ENCODE results near the gene TRIM10. TPM values are rescaled to one million over a fixed set of nuclear protein-coding genes. Genes with fewer than 3 reads are reported as not detected.

Gene TRIM10
- total RNA-seq, 2 experiments from 2014 or later: 0.19 to 0.25 TPM

- H3K36me3 Mint-ChIP-seq (ENCODE audit: low read depth): no peaks in the 10 kb centered on the region
- no peak for DNase-seq
- H3K4me3 Mint-ChIP-seq: no peak within 1 kb of the TSS
- no peak within 1 kb of the TSS for H3K27ac Mint-ChIP-seq
- H3K4me1 Mint-ChIP-seq (ENCODE audit: low read depth): peaks cover 11% of the 10 kb centered on the region
- CTCF ChIA-PET: interaction anchor here (1.8 to 2.9 kb wide), 2 partner anchors 8 to 18 kb away, joined by 3 to 16 read pairs; no protein-coding TSS in a partner anchor
- H3K27me3 Mint-ChIP-seq (ENCODE audit: low read depth): peaks cover 20% of the 10 kb centered on the region
- intact Hi-C loops (cut with micrococcal nuclease): no loop called here
- H3K9me3 Mint-ChIP-seq: no peaks in the 10 kb centered on the region
Measured at GRCh38 chr6:30113003-30113759, 47.8 kb downstream of the TRIM10 start, which contains the start of gene TRIM31. TRIM31 (minus strand) TSS chr6:30113090; CDS start chr6:30112805, 285 bp downstream.

GRCh38 chr6:30112402-30112994, 48.5 kb downstream of the TRIM10 start:
- peaks cover 25% of the 10 kb centered on the region for H3K27me3 Mint-ChIP-seq (ENCODE audit: low read depth)
- CTCF ChIA-PET: interaction anchor here (0.9 to 2.9 kb wide), 2 partner anchors 12 to 18 kb away, joined by 3 to 16 read pairs; no protein-coding TSS in a partner anchor
- H3K36me3 Mint-ChIP-seq (ENCODE audit: low read depth): no peaks in the 10 kb centered on the region
- no peak for DNase-seq
- peaks cover 11% of the 10 kb centered on the region for H3K4me1 Mint-ChIP-seq (ENCODE audit: low read depth)
- H3K4me3 Mint-ChIP-seq: no peak overlapping the region
- intact Hi-C loops (cut with micrococcal nuclease): no loop called here
- H3K9me3 Mint-ChIP-seq: no peaks in the 10 kb centered on the region
- no peak overlapping the region for H3K27ac Mint-ChIP-seq

GRCh38 chr6:30111266-30111856, 49.6 kb downstream of the TRIM10 start:
- intact Hi-C loops (cut with micrococcal nuclease): no loop called here
- H3K27ac Mint-ChIP-seq: no peak overlapping the region
- no peaks in the 10 kb centered on the region for H3K9me3 Mint-ChIP-seq
- CTCF ChIA-PET: interaction anchor here (0.8 to 0.9 kb wide), 2 partner anchors 13 to 20 kb away, joined by 3 to 4 read pairs; no protein-coding TSS in a partner anchor
- no peak overlapping the region for H3K4me3 Mint-ChIP-seq
- peaks cover 11% of the 10 kb centered on the region for H3K4me1 Mint-ChIP-seq (ENCODE audit: low read depth)
- no peaks in the 10 kb centered on the region for H3K36me3 Mint-ChIP-seq (ENCODE audit: low read depth)
- DNase-seq: no peak
- H3K27me3 Mint-ChIP-seq (ENCODE audit: low read depth): peaks cover 26% of the 10 kb centered on the region

- H3K4me3 Mint-ChIP-seq: no peak overlapping the region
- H3K27me3 Mint-ChIP-seq (ENCODE audit: low read depth): peaks cover 29% of the 10 kb centered on the region
- H3K9me3 Mint-ChIP-seq: no peaks in the 10 kb centered on the region
- CTCF ChIA-PET: interaction anchor here (1.0 to 7.9 kb wide), 5 partner anchors 9 to 87 kb away, joined by 3 to 227 read pairs (median 6); no protein-coding TSS in a partner anchor
- H3K4me1 Mint-ChIP-seq (ENCODE audit: low read depth): peaks cover 31% of the 10 kb centered on the region
- no peak for DNase-seq
- intact Hi-C loops (cut with micrococcal nuclease): no loop called here
- H3K36me3 Mint-ChIP-seq (ENCODE audit: low read depth): no peaks in the 10 kb centered on the region
- H3K27ac Mint-ChIP-seq: no peak overlapping the region
Measured at GRCh38 chr6:30104661-30105060, 56.4 kb downstream of the TRIM10 start.

GRCh38 chr6:30103872-30104179, 57.2 kb downstream of the TRIM10 start:
- Mint-ChIP-seq H3K27ac (no peak overlapping the region), H3K4me1 (ENCODE audit: low read depth) (peaks cover 39% of the 10 kb centered on the region), H3K4me3 (peak overlapping the region; percentile 78), H3K27me3 (ENCODE audit: low read depth) (peaks cover 30% of the 10 kb centered on the region), H3K9me3 (no peaks in the 10 kb centered on the region), H3K36me3 (ENCODE audit: low read depth) (no peaks in the 10 kb centered on the region)
- intact Hi-C loops (cut with micrococcal nuclease): loop anchor here (1.0 to 2.0 kb wide), 5 partner anchors 27 to 293 kb away; partner anchors contain the start of gene PPP1R11
- DNase-seq: no peak
- CTCF ChIA-PET: interaction anchor here (0.9 to 7.9 kb wide), 17 partner anchors 9 to 153 kb away, joined by 3 to 227 read pairs (median 6); partner anchors contain the start of genes POLR1H, RNF39 and TRIM40

- Mint-ChIP-seq H3K9me3 (no peaks in the 10 kb centered on the region), H3K36me3 (ENCODE audit: low read depth) (no peaks in the 10 kb centered on the region), H3K27ac (no peak overlapping the region), H3K4me1 (ENCODE audit: low read depth) (peaks cover 45% of the 10 kb centered on the region), H3K27me3 (ENCODE audit: low read depth) (peaks cover 26% of the 10 kb centered on the region), H3K4me3 (peak overlapping the region; percentile 78)
- intact Hi-C loops (cut with micrococcal nuclease): loop anchor here (1.0 to 2.0 kb wide), 5 partner anchors 28 to 294 kb away; partner anchors contain the start of gene PPP1R11
- CTCF ChIA-PET: interaction anchor here (0.9 to 7.9 kb wide), 19 partner anchors 9 to 153 kb away, joined by 3 to 227 read pairs (median 6); partner anchors contain the start of genes POLR1H, RNF39 and TRIM40
- DNase-seq: peak; percentile 93
Measured at GRCh38 chr6:30102970-30103871, 57.8 kb downstream of the TRIM10 start.

- Mint-ChIP-seq H3K27me3 (ENCODE audit: low read depth) (peaks cover 20% of the 10 kb centered on the region), H3K36me3 (ENCODE audit: low read depth) (no peaks in the 10 kb centered on the region), H3K4me3 (peak overlapping the region; percentile 78), H3K4me1 (ENCODE audit: low read depth) (peaks cover 51% of the 10 kb centered on the region), H3K27ac (no peak overlapping the region), H3K9me3 (no peaks in the 10 kb centered on the region)
- DNase-seq: no peak
- intact Hi-C loops (cut with micrococcal nuclease): loop anchor here (2.0 kb wide), 2 partner anchors 36 to 294 kb away; partner anchors contain the start of gene PPP1R11
- CTCF ChIA-PET: interaction anchor here (1.0 to 7.9 kb wide), 17 partner anchors 8 to 154 kb away, joined by 3 to 227 read pairs (median 6); partner anchors contain the start of genes POLR1H, PPP1R11, RNF39 and TRIM40
Measured at GRCh38 chr6:30102414-30102969, 58.5 kb downstream of the TRIM10 start.

Other genes starting within 250 kb of the TRIM10 start
- gene HLA-A, start 218.7 kb downstream of the TRIM10 start, total RNA-seq: 1,000 to 10,000 TPM; 1,509 to 1,515 TPM
- 10 to 100 TPM; 74.6 to 77.8 TPM for gene POLR1H, start 99.9 kb downstream of the TRIM10 start, total RNA-seq
- 10 to 100 TPM; 42.8 to 46.6 TPM for gene PPP1R11, start 94.0 kb downstream of the TRIM10 start, total RNA-seq
- gene RNF39, start 85.4 kb downstream of the TRIM10 start, total RNA-seq: not detected
- gene TRIM31, start 48.1 kb downstream of the TRIM10 start, total RNA-seq: under 1 TPM in 1 of 2 experiments, not detected in 1; 0.17 TPM
- gene TRIM40, start 25.1 kb downstream of the TRIM10 start, total RNA-seq: not detected
- 1 to 10 TPM in 1 of 2 experiments, under 1 TPM in 1; 0.79 to 2.2 TPM for gene TRIM15, start 2.3 kb upstream of the TRIM10 start, total RNA-seq
- 10 to 100 TPM; 36.8 to 38.7 TPM for gene TRIM26, start 52.2 kb upstream of the TRIM10 start, total RNA-seq
- gene TRIM39, start 165.7 kb upstream of the TRIM10 start, total RNA-seq: 10 to 100 TPM; 14.2 to 14.5 TPM
- gene RPP21, start 183.9 kb upstream of the TRIM10 start, total RNA-seq: 10 to 100 TPM; 44.8 to 45.0 TPM

Data from activated naive CD4-positive, alpha-beta T cell treated with anti-CD3 and anti-CD28 coated beads for 36 hours (primary cell).